K562 (cell line): ENCODE measurements around the gene DLG4. TPM values are rescaled to one million over a fixed set of nuclear protein-coding genes. Genes with fewer than 3 reads are reported as not detected.
A peak's percentile ranks its signal among the peaks of the same experiment; 100 is the strongest.
"Not testable (repeated sequence)": the region's sequence is repeated elsewhere in the genome, so short reads cannot be mapped to it uniquely, and the experiment has no call there.

Experiments used
- ATAC-seq: fragments of 200-7000 bp; cut with Tn5 transposase; 3 replicates; pipeline ENCODE4 v1.9.1; 2020; ENCODE audit warnings: moderate library complexity
- BruUV-seq: library from RNA; stranded (reverse); fragments of 400-500 nt; replicated peaks from 2 replicates; lab custom pipeline; 2021; lab: Mats Ljungman, UMichigan
- CTCF ChIA-PET: fragments of 300-600 bp; formaldehyde crosslinking; extraction: SDS; loops from one replicate; lab custom pipeline; 2021; ENCODE audit warnings: low intra/inter-chr PET ratio; lab: Yijun Ruan, JAX
- POLR2A ChIA-PET: fragments of 300-600, 350-650 bp; sonication (Branson Sonifier 250); formaldehyde crosslinking; extraction: SDS; loops from one replicate; lab custom pipeline; 2021; ENCODE audit warnings: antibody characterized with exemption, inconsistent platforms; lab: Yijun Ruan, JAX
- DNase-seq, 4 experiments: peaks; one replicate each; pipeline versions ENCODE4 v3.0.0 to v3.0.0-alpha.2; 2011 to 2018; ENCODE audit warnings: low spot score in 3 of 4, mixed read lengths in 3 of 4; ENCODE audit errors: extremely low read depth in 1 of 4
- FAIRE-seq: peaks from 2 replicates; lab custom pipeline; 2011; peaks lifted over from hg19 to GRCh38; lab: Jason Lieb, UNC
- H2AFZ ChIP-seq: 2 replicates; pipeline ENCODE4 v1.6.0; 2011; ENCODE audit warnings: low read depth, low read length, control low read depth, inconsistent platforms
- H3K27ac ChIP-seq: fragments of 200-600 bp; 3 replicates; pipeline ENCODE4 v1.8.0; 2011; ENCODE audit warnings: low read depth, mild to moderate bottlenecking, control low read depth, inconsistent platforms, low read length, moderate library complexity, mixed read lengths; ENCODE audit errors: extremely low read depth
- H3K27me3 ChIP-seq, 2 experiments: fragments of 300-600 bp in 1 of 2; 2 replicates in 1 of 2; 3 replicates in 1 of 2; pipeline versions ENCODE4 v1.6.0 to v1.8.0; 2011; ENCODE audit warnings: inconsistent platforms in 2 of 2, low read length in 2 of 2, mild to moderate bottlenecking in 1 of 2, mixed read lengths in 1 of 2, moderate library complexity in 1 of 2; ENCODE audit not compliant: control insufficient read depth in 2 of 2, insufficient read depth in 2 of 2
- H3K36me3 ChIP-seq: fragments of 300-600 bp; 3 replicates; pipeline ENCODE4 v1.8.0; 2011; ENCODE audit warnings: mild to moderate bottlenecking, low read length, inconsistent platforms; ENCODE audit not compliant: control insufficient read depth, insufficient read depth
- H3K4me1 ChIP-seq, 2 experiments: fragments of 200-600 bp in 1 of 2; replicated peaks in 1 of 2; 2 replicates in 1 of 2; 3 replicates in 1 of 2; pipeline versions ENCODE4 v1.5.1 to v1.8.0; 2011; ENCODE audit warnings: inconsistent platforms in 2 of 2, low read length in 2 of 2, mild to moderate bottlenecking in 1 of 2, mixed read lengths in 1 of 2, moderate library complexity in 1 of 2; ENCODE audit not compliant: control insufficient read depth in 2 of 2, insufficient read depth in 2 of 2
- H3K4me2 ChIP-seq: 2 replicates; pipeline ENCODE4 v1.6.1; 2011; ENCODE audit warnings: low read length, control low read depth, inconsistent platforms, mixed read lengths; ENCODE audit not compliant: insufficient read depth
- H3K4me3 ChIP-seq: fragments of 200-600 bp; sonication (generic), shearing (Covaris generic); 2 replicates; pipeline ENCODE4 v1.5.1; 2016; ENCODE audit warnings: control low read depth, inconsistent platforms
- H3K79me2 ChIP-seq: fragments of 200-600 bp; 3 replicates; pipeline ENCODE4 v1.8.0; 2011; ENCODE audit warnings: low read length, inconsistent platforms; ENCODE audit not compliant: control insufficient read depth, insufficient read depth
- H3K9ac ChIP-seq, 2 experiments: 2 replicates each; pipeline versions ENCODE4 v1.6.0 to v1.6.1; 2011; ENCODE audit warnings: low read depth in 2 of 2, low read length in 2 of 2, control low read depth in 1 of 2, inconsistent platforms in 1 of 2, mild to moderate bottlenecking in 1 of 2, mixed read lengths in 1 of 2; ENCODE audit not compliant: insufficient read depth in 1 of 2
- H3K9me1 ChIP-seq: one replicate; pipeline ENCODE4 v1.6.0; 2011; ENCODE audit warnings: inconsistent platforms, mild to moderate bottlenecking, low read length, moderate library complexity; ENCODE audit not compliant: control insufficient read depth, insufficient read depth
- H3K9me3 ChIP-seq: replicated peaks from 2 replicates; pipeline ENCODE4 v1.5.1; 2011; ENCODE audit warnings: low read depth, low read length, inconsistent platforms; ENCODE audit not compliant: control insufficient read depth, insufficient read depth
- H4K20me1 ChIP-seq: replicated peaks from 2 replicates; pipeline ENCODE4 v1.6.1; 2011; ENCODE audit warnings: low read length, inconsistent platforms, mixed read lengths; ENCODE audit not compliant: control insufficient read depth, insufficient read depth
- C11orf30 ChIP-seq: fragments of 450-650 bp; IDR thresholded peaks from 2 replicates; pipeline ENCODE4 v1.6.1; 2016; ENCODE audit warnings: low read depth, mild to moderate bottlenecking
- MAFG ChIP-seq: fragments of 450-650 bp; conservative IDR thresholded peaks from 2 replicates; pipeline ENCODE4 v1.6.1; 2016; ENCODE audit warnings: missing genetic modification characterization, missing compliant biosample characterization
- MAFK ChIP-seq: IDR thresholded peaks from 2 replicates; pipeline ENCODE4 v1.6.1; 2011; ENCODE audit warnings: low read length, improper control_type of control experiment
- TCF3 ChIP-seq: sonication (generic); formaldehyde crosslinking; IDR thresholded peaks from 2 replicates; pipeline ENCODE4 v1.4.0; 2020; ENCODE audit warnings: mild to moderate bottlenecking, missing genetic modification reagents
- ZNF316 ChIP-seq: fragments of 450-650 bp; IDR thresholded peaks from 2 replicates; pipeline ENCODE4 v1.6.1; 2016
- WGBS: fragments of 100-300 bp; shearing (Covaris generic); methylation state at CpG from one replicate; pipeline ENCODE4 v1.1.6; 2016; ENCODE audit warnings: low coverage, mixed read lengths; ENCODE audit not compliant: insufficient coverage; ENCODE audit errors: missing lambda C conversion rate; 5-methylcytosine and 5-hydroxymethylcytosine counted together
- in situ Hi-C: fragments of 300-500 bp; cut with MboI; formaldehyde crosslinking; loops from 4 replicates; pipeline ENCODE4 v1.15.0; 2018; ENCODE audit warnings: inconsistent platforms, mixed read lengths
- intact Hi-C: fragments of 100-400 bp; cut with micrococcal nuclease; formaldehyde crosslinking; loops from 2 replicates; pipeline ENCODE4 v1.14.2; 2022
- polyA plus RNA-seq, 8 experiments: library from polyadenylated mRNA; depleted of rRNA in 4 of 8; stranded (reverse) in 5 of 8; unstranded in 3 of 8; fragments of >200 nt; fragmentation: Nextera tagmentation in 2 of 8; fragmentation: Illumina TruSeq in 1 of 8; extraction: Ambion mirVana in 2 of 8; extraction: Trizol in 1 of 8; gene quantifications; 2 replicates each; pipeline versions ENCODE4 v1.2.1 to v1.2.3, GENCODE V29; 2011 to 2014; ENCODE audit warnings: inconsistent platforms in 1 of 8, missing spikeins in 1 of 8
- total RNA-seq, 7 experiments: library from RNA; depleted of rRNA in 6 of 7; stranded (reverse); fragments of >200 nt in 6 of 7; fragmentation: Illumina TruSeq in 2 of 7; extraction: Trizol in 2 of 7; gene quantifications; 2 replicates each; pipeline versions ENCODE4 v1.2.1 to v1.2.3, GENCODE V29; 2011 to 2021; ENCODE audit warnings: low replicate concordance in 1 of 7

The DLG4 gene
- total and polyA plus RNA-seq, 9 of the 15 experiments (the other 6 are each of a cell fraction or from before 2014, with no cell fraction given): 0.03 to 12.0 (median 4.1) TPM

- H3K4me2 ChIP-seq, H3K36me3 ChIP-seq, H3K9me1 ChIP-seq, H3K79me2 ChIP-seq, CTCF ChIA-PET, DNase-seq, ATAC-seq, BruUV-seq, FAIRE-seq, H3K4me3 ChIP-seq, POLR2A ChIA-PET, intact Hi-C loops, H3K9ac ChIP-seq, H4K20me1 ChIP-seq, H3K27ac ChIP-seq, H3K9me3 ChIP-seq, in situ Hi-C loops, H2AFZ ChIP-seq: not testable (repeated sequence)
- peaks cover 0 to 11% of the 10 kb centered on the region in 2 experiments; a peak in 2 of 5 replicates for H3K4me1 ChIP-seq
- 28% methylated on average over 7 of the region's 7 CpGs for WGBS
- peaks cover 2 to 19% of the 10 kb centered on the region in 2 experiments; a peak in 3 of 5 replicates for H3K27me3 ChIP-seq
These were observed 50.1 kb downstream of the DLG4 start for GRCh38 chr17:7169565-7169908.

GRCh38 chr17:7168841-7169564, 50.6 kb downstream of the DLG4 start:
- H3K4me2 ChIP-seq, CTCF ChIA-PET, FAIRE-seq, H3K36me3 ChIP-seq, in situ Hi-C loops, DNase-seq, H3K9ac ChIP-seq, H3K27ac ChIP-seq, intact Hi-C loops, H3K9me3 ChIP-seq: not testable (repeated sequence)
- peaks cover 2 to 14% of the 10 kb centered on the region in 2 experiments; a peak in 3 of 5 replicates for H3K27me3 ChIP-seq
- 0 out of 2 replicates have a peak, but pooled peaks have one; percentile 15 for TF ChIP-seq TCF3 (CRISPR knock-in tag)
- TF ChIP-seq MAFK: peak; percentile 33; the same call in 1 of the 2 replicates
- TF ChIP-seq MAFG (tag): peak; percentile 72
- TF ChIP-seq ZNF316: peak; percentile 82
- TF ChIP-seq C11orf30: peak; percentile 71; the same call in 1 of the 2 replicates
- TF ChIP-seq, all 486 proteins: peak for 5; not testable (repeated sequence) for 481
- H4K20me1 ChIP-seq, ATAC-seq, BruUV-seq, POLR2A ChIA-PET, H3K4me3 ChIP-seq, H3K9me1 ChIP-seq, H3K4me1 ChIP-seq, H3K79me2 ChIP-seq, H2AFZ ChIP-seq: not testable (repeated sequence)
- 3% methylated on average over 10 of the region's 10 CpGs for WGBS
